ENCODE data around the gene EIF3B.

GRCh38 chr7:2371329-2371728, 16.7 kb downstream of the EIF3B start:
- TF ChIP-seq CTCF (IDR thresholded peaks at IDR 0.05; ENCODE audit: low read length) (no peak), EZH2 (IDR thresholded peaks at IDR 0.05; ENCODE audit: borderline replicate concordance, low read length) (no peak)
